Muscle of leg (tissue), 11 donors: ENCODE data around the gene EPHA8. TPM values are rescaled to one million over a fixed set of nuclear protein-coding genes. Genes with fewer than 3 reads are reported as not detected.
A peak's percentile ranks its signal among the peaks of the same experiment; 100 is the strongest.

Experiments used
- DNase-seq: peaks from one replicate; pipeline ENCODE4 v3.0.0; 2013
- H3K27ac ChIP-seq: one replicate; pipeline ENCODE4 v1.5.1; 2013; ENCODE audit warnings: mild to moderate bottlenecking, low read length, control low read depth
- H3K27me3 ChIP-seq: one replicate; pipeline ENCODE4 v1.6.1; 2013; ENCODE audit warnings: low read length; ENCODE audit not compliant: control insufficient read depth, insufficient read depth
- H3K36me3 ChIP-seq: one replicate; pipeline ENCODE4 v1.6.1; 2013; ENCODE audit warnings: low read length; ENCODE audit not compliant: control insufficient read depth, insufficient read depth
- H3K4me1 ChIP-seq: one replicate; pipeline ENCODE4 v1.6.1; 2013; ENCODE audit warnings: low read length; ENCODE audit not compliant: control insufficient read depth, insufficient read depth
- H3K4me3 ChIP-seq: one replicate; pipeline ENCODE4 v1.5.1; 2013; ENCODE audit warnings: low read length, control low read depth
- H3K9me3 ChIP-seq: replicated peaks from 2 replicates; pipeline ENCODE4 v1.6.1; 2013; ENCODE audit warnings: low read depth, low read length; ENCODE audit not compliant: control insufficient read depth
- WGBS: methylation state at CpG from one replicate; pipeline ENCODE4 v1.1.5; 2013; ENCODE audit warnings: missing lambda C conversion rate; ENCODE audit not compliant: insufficient coverage; 5-methylcytosine and 5-hydroxymethylcytosine counted together
- polyA plus RNA-seq, 8 donors: library from polyadenylated mRNA; unstranded; fragments of 120-200 nt; gene quantifications; one replicate each; pipeline versions ENCODE4 v1.2.1 to v1.2.3, GENCODE V29; 2013; ENCODE audit warnings: inconsistent platforms in 1 of 8, low replicate concordance in 1 of 8; ENCODE audit not compliant: insufficient read length in 8 of 8, insufficient read depth in 1 of 8
- total RNA-seq: library from RNA; stranded (reverse); fragments of 120-200 nt; gene quantifications from one replicate; pipeline ENCODE4 v1.2.4, GENCODE V29; 2013

EPHA8 gene
- total and polyA plus RNA-seq, 9 donors, result 0.02 to 0.09 (median 0.05) TPM; not detected in 3

DNA sequence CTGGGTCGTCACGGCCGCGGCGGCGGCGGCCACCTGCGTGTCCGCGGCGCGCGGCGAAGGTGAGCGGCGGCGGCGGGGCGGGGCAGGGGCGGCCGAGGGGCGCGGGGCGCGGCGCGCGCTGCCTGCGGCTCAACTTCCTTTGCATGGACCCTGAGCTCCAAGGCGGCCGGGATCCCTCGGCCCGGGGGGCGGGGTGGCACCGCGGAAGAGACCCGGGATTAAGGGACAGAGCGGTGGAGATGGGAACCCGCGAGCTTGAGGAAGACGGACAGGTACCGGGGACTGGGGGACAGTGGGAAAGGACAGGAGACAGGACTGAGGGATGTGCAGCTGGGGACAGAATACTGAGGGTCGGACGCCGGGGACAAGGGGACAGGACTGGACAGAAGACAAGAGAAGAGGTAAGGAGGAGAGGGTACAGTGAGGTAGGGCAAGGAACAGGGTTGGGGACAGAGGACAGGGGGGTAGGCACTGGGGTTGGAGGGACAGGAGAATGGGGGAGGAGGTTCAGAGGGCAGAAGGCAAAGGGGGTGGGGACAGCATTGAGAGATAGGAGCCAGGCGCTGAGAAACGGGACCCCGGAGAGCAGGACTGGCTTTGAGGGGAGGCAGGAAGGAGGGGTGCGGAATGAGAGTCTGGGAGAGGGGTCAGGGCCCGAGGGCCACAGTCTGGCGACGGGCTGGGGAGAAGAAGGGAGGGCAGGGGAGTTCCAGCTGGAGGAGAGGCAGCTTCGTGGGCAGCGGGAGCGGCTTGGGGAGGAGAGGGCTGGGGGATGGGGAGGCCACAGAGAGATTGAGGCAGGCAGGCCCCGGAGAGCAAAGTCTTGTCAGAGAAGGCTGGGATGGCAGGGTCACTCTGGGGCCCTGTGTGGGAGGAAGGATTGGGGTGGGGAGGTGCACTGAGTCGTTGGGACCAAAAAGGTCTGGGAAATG, 648 bp downstream of the EPHA8 start:
- Histone ChIP-seq H3K9me3 (no peaks in the 10 kb centered on the region), H3K27me3 (peaks cover 89% of the 10 kb centered on the region), H3K36me3 (no peaks in the 10 kb centered on the region), H3K27ac (no peak overlapping the region), H3K4me3 (no peak overlapping the region), H3K4me1 (peaks cover 3% of the 10 kb centered on the region)
- 2% methylated on average over 56 of the region's 57 CpGs for WGBS
- DNase-seq, result no peak

DNA sequence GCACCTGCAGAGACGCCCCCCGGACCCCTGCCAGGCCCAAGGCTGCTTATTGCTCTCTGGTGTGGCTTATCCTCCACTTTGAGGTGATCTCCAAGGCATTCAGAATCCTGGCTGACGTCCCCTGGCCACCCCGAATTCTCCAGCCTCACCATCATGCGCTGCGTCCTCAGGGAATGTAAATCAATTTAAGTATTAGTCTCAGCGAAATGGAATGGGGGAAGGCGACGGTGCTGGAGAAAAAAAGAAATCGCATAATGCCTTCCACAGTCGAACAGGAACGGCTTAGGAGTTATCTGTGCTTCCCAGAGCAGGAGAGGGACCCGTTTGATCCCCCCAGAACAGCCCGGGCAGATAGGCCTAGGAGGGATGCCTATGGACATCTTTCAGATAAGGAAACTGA, 2.9 kb downstream of the EPHA8 start:
- 54% methylated on average over 10 of the region's 14 CpGs for whole genome bisulfite sequencing
- Histone ChIP-seq H3K4me1 (peaks cover 3% of the 10 kb centered on the region), H3K9me3 (no peaks in the 10 kb centered on the region), H3K27me3 (peaks cover 69% of the 10 kb centered on the region), H3K27ac (no peak overlapping the region), H3K4me3 (no peak overlapping the region), H3K36me3 (no peaks in the 10 kb centered on the region)
- no peak for DNase-seq

DNA sequence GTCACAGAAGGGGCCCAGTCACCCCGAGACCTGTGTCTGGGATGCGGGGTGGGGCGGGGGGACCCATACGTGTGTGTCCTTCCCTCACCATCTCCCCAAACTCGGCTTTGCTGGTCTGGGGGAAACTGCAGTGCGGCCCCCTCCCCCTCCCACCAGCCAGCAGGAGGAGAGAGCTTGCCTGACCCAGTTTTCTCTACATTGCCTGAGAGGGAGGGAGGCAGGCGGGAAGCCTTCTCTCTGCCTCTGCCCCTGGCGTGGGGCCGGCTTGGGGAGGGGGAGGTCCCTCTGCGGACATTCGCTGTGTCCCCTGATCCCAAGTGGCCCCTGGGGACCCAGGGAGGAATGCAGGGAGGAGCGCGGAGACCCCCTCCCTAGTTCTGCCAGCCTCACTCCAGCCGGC, 3.9 kb downstream of the EPHA8 start:
- WGBS, result 30% methylated on average over 2 of the region's 14 CpGs
- Histone ChIP-seq H3K4me1 (peaks cover 6% of the 10 kb centered on the region), H3K27me3 (peaks cover 59% of the 10 kb centered on the region), H3K36me3 (no peaks in the 10 kb centered on the region), H3K27ac (no peak overlapping the region), H3K4me3 (no peak overlapping the region), H3K9me3 (no peaks in the 10 kb centered on the region)
- DNase-seq, result no peak

DNA sequence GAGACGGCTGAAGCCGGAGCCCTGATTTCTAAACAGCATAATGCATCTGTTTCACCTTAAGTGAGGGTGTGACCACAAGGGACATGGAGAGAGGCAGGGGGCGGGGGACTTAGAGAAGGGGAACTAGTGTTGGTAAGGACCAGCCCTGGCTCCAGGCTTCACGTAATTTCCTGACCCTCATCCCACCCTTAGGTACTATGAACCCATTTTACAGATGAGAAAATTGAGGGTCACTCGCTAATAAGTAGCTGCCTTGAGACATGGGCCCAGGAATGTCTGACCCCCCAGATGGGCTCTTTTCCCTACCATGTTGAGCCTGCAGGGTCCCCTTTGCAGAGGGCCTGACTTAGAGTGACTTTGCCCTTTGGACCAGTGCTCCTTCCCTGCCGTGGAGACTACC, 4.7 kb downstream of the EPHA8 start:
- Histone ChIP-seq H3K4me1 (peaks cover 9% of the 10 kb centered on the region), H3K27me3 (peaks cover 52% of the 10 kb centered on the region), H3K4me3 (no peak overlapping the region), H3K27ac (no peak overlapping the region), H3K9me3 (no peaks in the 10 kb centered on the region), H3K36me3 (no peaks in the 10 kb centered on the region)
- DNase-seq, result no peak
- 90% methylated on average over 2 of the region's 6 CpGs for WGBS

DNA sequence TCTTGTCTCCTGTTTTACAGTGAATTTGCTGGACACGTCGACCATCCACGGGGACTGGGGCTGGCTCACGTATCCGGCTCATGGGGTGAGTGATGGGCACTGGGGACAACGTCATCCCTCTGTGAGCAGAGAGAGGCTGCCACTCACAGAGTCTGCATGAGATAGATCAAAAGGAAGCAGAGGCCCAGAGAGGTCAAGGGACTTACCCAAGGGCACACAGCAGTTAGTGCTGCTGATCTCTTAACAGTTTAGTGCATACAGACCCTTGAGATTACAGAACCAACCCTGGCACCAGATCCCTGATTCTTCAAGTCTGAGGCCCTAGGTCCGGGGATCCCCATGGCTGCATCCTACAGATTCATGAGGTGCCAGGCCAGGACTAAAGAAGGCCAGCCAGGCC, 6.0 kb downstream of the EPHA8 start:
- Histone ChIP-seq H3K27me3 (peaks cover 47% of the 10 kb centered on the region), H3K4me1 (peaks cover 15% of the 10 kb centered on the region), H3K27ac (no peak overlapping the region), H3K36me3 (no peaks in the 10 kb centered on the region), H3K4me3 (no peak overlapping the region), H3K9me3 (no peaks in the 10 kb centered on the region)
- no peak for DNase-seq
- WGBS, result 92% methylated on average over 7 of the region's 7 CpGs

DNA sequence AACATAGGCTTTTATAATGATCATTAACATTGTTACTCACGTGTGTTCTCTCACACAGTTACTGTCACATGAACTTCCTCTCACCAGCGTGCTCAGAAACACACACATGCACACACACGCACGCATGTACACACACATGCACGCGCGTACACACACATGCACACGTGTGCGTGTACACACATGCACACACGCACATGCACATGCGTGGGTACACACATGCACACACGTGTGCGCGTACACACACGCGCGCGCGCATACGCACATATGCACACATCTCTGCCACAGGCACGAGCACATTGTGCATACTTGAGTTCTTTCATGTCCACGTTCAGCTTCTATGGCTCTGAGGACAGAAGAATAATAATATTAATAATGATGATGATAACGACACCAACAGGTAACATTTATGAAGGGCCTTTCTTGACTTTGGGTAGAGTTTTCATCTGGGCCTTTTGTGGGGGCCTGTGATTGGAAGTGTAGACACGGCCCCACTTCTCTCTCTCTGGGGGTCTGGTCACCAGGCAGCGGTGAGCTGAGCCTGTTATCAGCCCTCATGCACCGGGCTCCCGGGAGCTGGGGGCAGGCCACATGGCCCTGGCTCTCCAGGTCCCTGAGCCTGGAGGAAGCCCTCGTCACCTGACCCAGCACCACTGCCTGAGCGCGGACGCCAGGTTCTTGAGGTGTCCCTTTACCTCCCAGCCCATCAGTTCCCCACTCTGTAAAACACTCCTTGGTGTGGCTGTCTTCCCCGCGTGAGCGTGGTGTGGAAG, 7.0 kb downstream of the EPHA8 start:
- peaks cover 37% of the 10 kb centered on the region for H3K27me3 ChIP-seq

DNA sequence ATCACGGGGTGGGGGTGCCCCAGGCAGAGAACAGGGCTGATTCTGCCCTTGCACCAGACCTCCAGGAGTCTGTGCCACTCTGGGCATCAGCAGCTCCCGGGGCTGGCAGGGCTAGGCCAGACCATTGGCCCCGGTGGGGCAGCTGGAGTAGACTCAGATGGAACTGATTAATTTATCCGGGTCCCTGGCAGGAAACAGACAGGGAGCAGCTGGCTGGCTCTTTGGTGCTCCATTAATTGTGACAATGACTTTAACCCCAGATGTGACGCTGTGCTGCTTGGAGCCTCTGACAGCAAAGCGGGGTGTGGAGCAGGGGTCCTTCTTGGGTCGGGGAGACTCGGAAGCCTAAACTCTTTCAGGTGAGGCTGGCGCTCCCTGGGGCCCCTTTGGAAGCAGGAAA, 9.5 kb downstream of the EPHA8 start:
- Histone ChIP-seq H3K4me1 (peaks cover 15% of the 10 kb centered on the region), H3K9me3 (no peaks in the 10 kb centered on the region), H3K27ac (no peak overlapping the region), H3K27me3 (peaks cover 14% of the 10 kb centered on the region), H3K36me3 (no peaks in the 10 kb centered on the region), H3K4me3 (no peak overlapping the region)
- WGBS, result 19% methylated on average over 9 of the region's 9 CpGs
- peak; percentile 74 for DNase-seq

More for the DNA sequence above, 7.0 kb downstream of the EPHA8 start:
- Histone ChIP-seq H3K4me3 (no peak overlapping the region), H3K27ac (no peak overlapping the region), H3K36me3 (no peaks in the 10 kb centered on the region), H3K9me3 (no peaks in the 10 kb centered on the region), H3K4me1 (peaks cover 15% of the 10 kb centered on the region)
- no peak for DNase-seq
- 94% methylated on average over 23 of the region's 34 CpGs for WGBS

DNA sequence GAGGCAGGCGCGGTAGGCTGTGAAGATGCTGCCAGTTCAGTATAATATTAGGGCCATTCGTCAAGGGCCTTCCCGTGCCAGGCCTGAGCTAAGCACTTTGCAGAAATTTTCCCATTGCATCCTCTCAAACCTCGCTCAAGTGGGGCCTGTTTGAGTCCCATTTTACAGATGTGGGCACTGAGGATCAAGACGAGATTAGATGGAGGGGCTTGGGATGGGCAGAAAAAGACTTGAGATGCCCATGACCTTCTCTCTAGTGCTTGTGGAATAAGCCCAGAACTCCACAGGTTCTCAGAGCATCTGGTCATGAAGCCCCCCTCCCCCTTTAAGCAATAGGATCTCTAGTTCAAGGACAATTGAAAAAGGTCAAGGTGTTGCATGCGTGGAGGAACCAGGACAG, 9.9 kb downstream of the EPHA8 start:
- peak; percentile 41 for DNase-seq
- H3K4me1 ChIP-seq, result peaks cover 15% of the 10 kb centered on the region
- H3K27me3 ChIP-seq, result peaks cover 10% of the 10 kb centered on the region
- H3K36me3 ChIP-seq, result no peaks in the 10 kb centered on the region
- no peak overlapping the region for H3K4me3 ChIP-seq
- no peak overlapping the region for H3K27ac ChIP-seq
- no peaks in the 10 kb centered on the region for H3K9me3 ChIP-seq
- 33% methylated on average over 5 of the region's 7 CpGs for WGBS

DNA sequence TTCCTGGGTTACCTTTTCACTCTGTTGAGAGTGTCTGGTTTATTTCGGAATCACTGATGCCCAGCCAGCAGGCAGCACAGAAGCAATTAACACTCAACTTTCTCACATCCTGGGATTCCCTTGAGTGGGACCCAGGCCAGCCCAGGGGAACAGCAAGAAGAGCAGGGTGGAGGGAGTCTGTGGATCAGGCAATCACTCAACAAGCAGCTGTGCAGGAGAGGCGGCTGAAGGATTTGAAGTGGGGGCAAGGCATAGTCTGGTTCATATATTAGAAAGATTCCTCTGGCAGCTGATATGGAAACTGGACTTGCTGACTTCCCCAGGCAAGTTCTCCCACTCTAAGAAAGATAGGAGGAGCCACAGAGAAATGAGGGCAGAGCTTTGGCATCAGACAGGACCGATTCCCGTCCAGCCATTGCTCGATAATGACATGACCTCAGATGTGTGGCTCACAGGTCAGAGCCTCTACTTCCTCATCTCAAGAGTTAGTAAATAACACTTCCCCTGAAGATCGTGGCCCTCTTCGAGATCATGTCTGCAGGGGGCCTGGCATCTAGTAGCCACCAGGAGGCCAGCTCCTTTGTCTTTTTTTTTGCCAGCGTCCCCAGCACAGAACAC, 12.4 kb downstream of the EPHA8 start:
- no peak overlapping the region for H3K4me3 ChIP-seq
- H3K27me3 ChIP-seq, result peaks cover 7% of the 10 kb centered on the region
- DNase-seq, result peak; percentile 27
- no peaks in the 10 kb centered on the region for H3K9me3 ChIP-seq
- WGBS, result 23% methylated on average over 5 of the region's 8 CpGs
- H3K27ac ChIP-seq, result no peak overlapping the region
- no peaks in the 10 kb centered on the region for H3K36me3 ChIP-seq
- peaks cover 19% of the 10 kb centered on the region for H3K4me1 ChIP-seq

DNA sequence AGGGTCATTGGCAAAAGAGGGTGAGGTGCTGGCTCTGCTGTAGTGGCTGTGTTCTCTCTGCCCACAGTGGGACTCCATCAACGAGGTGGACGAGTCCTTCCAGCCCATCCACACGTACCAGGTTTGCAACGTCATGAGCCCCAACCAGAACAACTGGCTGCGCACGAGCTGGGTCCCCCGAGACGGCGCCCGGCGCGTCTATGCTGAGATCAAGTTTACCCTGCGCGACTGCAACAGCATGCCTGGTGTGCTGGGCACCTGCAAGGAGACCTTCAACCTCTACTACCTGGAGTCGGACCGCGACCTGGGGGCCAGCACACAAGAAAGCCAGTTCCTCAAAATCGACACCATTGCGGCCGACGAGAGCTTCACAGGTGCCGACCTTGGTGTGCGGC, 12.9 kb downstream of the EPHA8 start:
- H3K4me1 ChIP-seq, result peaks cover 19% of the 10 kb centered on the region
- H3K27ac ChIP-seq, result no peak overlapping the region
- H3K36me3 ChIP-seq, result no peaks in the 10 kb centered on the region
- H3K9me3 ChIP-seq, result no peaks in the 10 kb centered on the region
- no peak overlapping the region for H3K4me3 ChIP-seq
- H3K27me3 ChIP-seq, result peaks cover 7% of the 10 kb centered on the region
- WGBS, result 86% methylated on average over 23 of the region's 23 CpGs
- DNase-seq, result no peak
